Liver (tissue), 9 donors: ENCODE measurements around the gene GMNN. TPM values are rescaled to one million over a fixed set of nuclear protein-coding genes. Genes with fewer than 3 reads are reported as not detected.
"Not testable (repeated sequence)": the region's sequence is repeated elsewhere in the genome, so short reads cannot be mapped to it uniquely, and the experiment has no call there.

Source experiments
- DNase-seq: peaks from one replicate; pipeline ENCODE4 v3.0.0-alpha.2; 2017; ENCODE audit warnings: low spot score
- H3K27ac ChIP-seq, 2 donors: one replicate each; pipeline ENCODE4 v1.7.0; 2013; ENCODE audit warnings: inconsistent platforms in 2 of 2, low read length in 2 of 2, control low read depth in 1 of 2, low read depth in 1 of 2, mild to moderate bottlenecking in 1 of 2
- H3K27me3 ChIP-seq, 4 donors: one replicate each; pipeline versions ENCODE4 v1.6.1 to v1.7.0; 2013; ENCODE audit warnings: low read length in 3 of 4, inconsistent platforms in 1 of 4, mild to moderate bottlenecking in 1 of 4, moderate library complexity in 1 of 4; ENCODE audit not compliant: control insufficient read depth in 4 of 4, insufficient read depth in 4 of 4
- H3K36me3 ChIP-seq, 4 donors: one replicate each; pipeline versions ENCODE4 v1.6.1 to v1.7.0; 2013; ENCODE audit warnings: low read length in 3 of 4, mild to moderate bottlenecking in 3 of 4, low read depth in 1 of 4, moderate library complexity in 1 of 4; ENCODE audit not compliant: control insufficient read depth in 4 of 4, insufficient read depth in 3 of 4
- H3K4me1 ChIP-seq, 4 donors: one replicate each; pipeline versions ENCODE4 v1.6.1 to v1.7.0; 2013; ENCODE audit warnings: low read length in 3 of 4, mild to moderate bottlenecking in 3 of 4, moderate library complexity in 1 of 4; ENCODE audit not compliant: control insufficient read depth in 4 of 4, insufficient read depth in 4 of 4
- H3K4me3 ChIP-seq, 3 donors: one replicate each; pipeline versions ENCODE4 v1.6.1 to v1.7.0; 2013; ENCODE audit warnings: low read length in 3 of 3, control low read depth in 1 of 3, low read depth in 1 of 3, mild to moderate bottlenecking in 1 of 3
- H3K9ac ChIP-seq, 2 donors: one replicate each; pipeline ENCODE4 v1.7.0; 2013; ENCODE audit warnings: low read length in 2 of 2, mild to moderate bottlenecking in 2 of 2, moderate library complexity in 2 of 2, control low read depth in 1 of 2, low read depth in 1 of 2
- H3K9me3 ChIP-seq, 4 donors: one replicate each; pipeline versions ENCODE4 v1.6.1 to v1.7.0; 2013; ENCODE audit warnings: low read length in 3 of 4; ENCODE audit not compliant: control insufficient read depth in 4 of 4
- ATF3 ChIP-seq: IDR thresholded peaks from 2 replicates; pipeline ENCODE4 v1.6.1; 2016; ENCODE audit warnings: antibody characterized with exemption
- EGR1 ChIP-seq, 2 donors: IDR thresholded peaks; 2 replicates each; pipeline ENCODE4 v1.6.1; 2016 to 2018; ENCODE audit warnings: antibody characterized with exemption in 2 of 2, low read depth in 2 of 2
- GABPA ChIP-seq, 2 donors: IDR thresholded peaks in 1 of 2; conservative IDR thresholded peaks in 1 of 2; 2 replicates each; pipeline ENCODE4 v1.6.1; 2016; ENCODE audit warnings: antibody characterized with exemption in 2 of 2, mild to moderate bottlenecking in 1 of 2, moderate library complexity in 1 of 2
- HNF4A ChIP-seq, 2 donors: conservative IDR thresholded peaks; 2 replicates each; pipeline ENCODE4 v1.6.1; 2016; ENCODE audit warnings: antibody characterized with exemption in 2 of 2, mild to moderate bottlenecking in 2 of 2
- JUND ChIP-seq, 2 donors: IDR thresholded peaks; 2 replicates each; pipeline ENCODE4 v1.6.1; 2016; ENCODE audit warnings: antibody characterized with exemption in 2 of 2
- NR2F2 ChIP-seq: IDR thresholded peaks from 2 replicates; pipeline ENCODE4 v1.6.1; 2016; ENCODE audit warnings: antibody characterized with exemption
- RAD21 ChIP-seq, 2 donors: IDR thresholded peaks; 2 replicates each; pipeline ENCODE4 v1.6.1; 2016; ENCODE audit warnings: antibody characterized with exemption in 2 of 2, mild to moderate bottlenecking in 2 of 2
- SP1 ChIP-seq: IDR thresholded peaks from 2 replicates; pipeline ENCODE4 v1.6.1; 2018; ENCODE audit warnings: antibody characterized with exemption, mild to moderate bottlenecking
- TAF1 ChIP-seq: conservative IDR thresholded peaks from 2 replicates; pipeline ENCODE4 v1.6.1; 2016; ENCODE audit warnings: antibody characterized with exemption, mild to moderate bottlenecking
- WGBS: extraction: QIAGEN DNeasy Blood & Tissue Kit; methylation state at CpG from one replicate; pipeline ENCODE4 v1.1.7; 2013; 5-methylcytosine and 5-hydroxymethylcytosine counted together
- polyA plus RNA-seq, 2 donors: library from polyadenylated mRNA; stranded (reverse) in 1 of 2; unstranded in 1 of 2; fragments of 200-250 nt in 1 of 2; fragments of >200 nt in 1 of 2; fragmentation: Nextera tagmentation in 1 of 2; extraction: Ambion mirVana in 1 of 2; gene quantifications; one replicate each; pipeline versions ENCODE4 v1.2.1 to v1.2.3, GENCODE V29; 2013 to 2015
- total RNA-seq, 2 donors: library from RNA; depleted of rRNA; stranded (reverse); fragments of >200 nt; gene quantifications; one replicate each; pipeline ENCODE4 v1.2.3, GENCODE V29; 2014
- TF ChIP-seq, protein P1 (sequence below): fragments of 150-350 bp; IDR thresholded peaks from 2 replicates; pipeline ENCODE4 v1.5.1; 2017; ENCODE audit warnings: improper control_type of control experiment, low read depth, low read length; ENCODE audit not compliant: missing input control
- donor health status: healthy.
- donor health status: healthy.
- donor health status: healthy.
- donor health status: healthy.
- donor health status: healthy.

GMNN gene
- total and polyA plus RNA-seq, 4 donors = 8.4 to 34.9 (median 11.0) TPM

DNA sequence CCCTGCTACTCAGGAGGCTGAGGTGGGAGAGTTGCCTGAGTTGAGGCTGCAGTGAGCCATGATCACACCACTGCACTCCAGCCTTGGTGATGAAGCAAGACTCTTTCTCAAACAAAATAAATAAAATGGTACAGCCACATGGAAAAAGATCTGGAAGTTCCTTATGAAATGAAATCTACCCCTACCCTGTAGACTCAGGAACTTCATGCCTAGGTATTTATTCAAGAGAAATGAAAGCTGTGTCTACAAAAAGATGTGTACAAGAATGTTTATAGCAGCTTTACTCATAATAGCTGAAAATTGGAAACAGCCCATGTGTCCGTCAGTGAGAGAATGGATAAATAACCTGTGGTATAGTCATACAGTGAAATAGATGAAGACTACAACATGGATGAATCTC, 40.6 kb upstream of the GMNN start:
- DNase-seq = no peak
- Histone ChIP-seq H3K27ac (no peak overlapping the region), H3K9ac (no peak overlapping the region), H3K9me3 (peaks cover 0 to 4% (median 2%) of the 10 kb centered on the region in 4 donors), H3K4me3 (no peak overlapping the region), H3K36me3 (no peaks in the 10 kb centered on the region), H3K4me1 (peaks cover 0 to 3% (median 0%) of the 10 kb centered on the region in 4 donors), H3K27me3 (no peaks in the 10 kb centered on the region)
- TF ChIP-seq EGR1 (IDR thresholded peaks at IDR 0.05; ENCODE audit: low read depth in 2 of 2) (no peak), ATF3 (no peak), HNF4A (conservative IDR thresholded peaks at IDR 0.05) (no peak), SP1 (no peak), NR2F2 (no peak)
- TF ChIP-seq, protein P1, sequence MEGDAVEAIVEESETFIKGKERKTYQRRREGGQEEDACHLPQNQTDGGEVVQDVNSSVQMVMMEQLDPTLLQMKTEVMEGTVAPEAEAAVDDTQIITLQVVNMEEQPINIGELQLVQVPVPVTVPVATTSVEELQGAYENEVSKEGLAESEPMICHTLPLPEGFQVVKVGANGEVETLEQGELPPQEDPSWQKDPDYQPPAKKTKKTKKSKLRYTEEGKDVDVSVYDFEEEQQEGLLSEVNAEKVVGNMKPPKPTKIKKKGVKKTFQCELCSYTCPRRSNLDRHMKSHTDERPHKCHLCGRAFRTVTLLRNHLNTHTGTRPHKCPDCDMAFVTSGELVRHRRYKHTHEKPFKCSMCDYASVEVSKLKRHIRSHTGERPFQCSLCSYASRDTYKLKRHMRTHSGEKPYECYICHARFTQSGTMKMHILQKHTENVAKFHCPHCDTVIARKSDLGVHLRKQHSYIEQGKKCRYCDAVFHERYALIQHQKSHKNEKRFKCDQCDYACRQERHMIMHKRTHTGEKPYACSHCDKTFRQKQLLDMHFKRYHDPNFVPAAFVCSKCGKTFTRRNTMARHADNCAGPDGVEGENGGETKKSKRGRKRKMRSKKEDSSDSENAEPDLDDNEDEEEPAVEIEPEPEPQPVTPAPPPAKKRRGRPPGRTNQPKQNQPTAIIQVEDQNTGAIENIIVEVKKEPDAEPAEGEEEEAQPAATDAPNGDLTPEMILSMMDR = no peak
- 96% methylated on average over 1 of the region's 1 CpG for WGBS

GRCh38 chr6:24734710-24735109, 40.0 kb upstream of the GMNN start:
- H3K27ac ChIP-seq, DNase-seq, H3K9me3 ChIP-seq, H3K9ac ChIP-seq, H3K4me1 ChIP-seq, H3K27me3 ChIP-seq, H3K36me3 ChIP-seq, H3K4me3 ChIP-seq: not testable (repeated sequence)
- WGBS = 93% methylated on average over 4 of the region's 4 CpGs

DNA sequence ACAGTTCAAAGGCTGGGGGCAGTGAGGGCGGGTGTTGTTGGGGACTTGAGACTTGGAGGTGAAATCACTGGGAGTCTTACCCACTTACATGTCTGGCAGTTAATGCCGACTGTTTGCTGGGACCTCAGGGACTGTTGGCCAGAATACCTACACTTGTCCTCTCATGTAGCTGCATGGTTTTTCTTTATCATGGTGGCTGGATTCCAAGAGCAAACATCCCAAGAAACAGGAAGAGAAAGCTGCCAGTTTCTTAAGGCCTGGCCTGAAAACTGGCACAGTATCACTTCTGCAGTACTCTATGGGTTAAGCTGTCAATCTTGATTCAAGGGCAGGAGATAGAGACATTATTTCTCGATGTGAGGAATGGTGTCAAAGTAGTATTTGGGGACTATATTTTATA, 36.0 kb upstream of the GMNN start:
- no peak for DNase-seq
- H3K9me3 ChIP-seq = no peaks in the 10 kb centered on the region
- no peak overlapping the region for H3K27ac ChIP-seq
- H3K27me3 ChIP-seq = no peaks in the 10 kb centered on the region
- 79% methylated on average over 3 of the region's 3 CpGs for WGBS
- no peak overlapping the region for H3K4me3 ChIP-seq
- H3K36me3 ChIP-seq = no peaks in the 10 kb centered on the region
- no peaks in the 10 kb centered on the region for H3K4me1 ChIP-seq
- TF ChIP-seq RAD21 (IDR thresholded peaks at IDR 0.05) = no peak
- no peak for TF ChIP-seq TAF1
- TF ChIP-seq NR2F2 = no peak
- no peak for TF ChIP-seq GABPA (IDR thresholded peaks at IDR 0.05 in 1 of 2, conservative IDR thresholded peaks at IDR 0.05 in 1 of 2)
- TF ChIP-seq JUND (IDR thresholded peaks at IDR 0.05) = no peak
- no peak for TF ChIP-seq HNF4A (conservative IDR thresholded peaks at IDR 0.05)
- TF ChIP-seq, protein P1 = no peak
- H3K9ac ChIP-seq = no peak overlapping the region
